H1 (cell line): ENCODE results near the gene VGLL3. TPM values are rescaled to one million over a fixed set of nuclear protein-coding genes. Genes with fewer than 3 reads are reported as not detected.

Source experiments
- CTCF ChIA-PET: fragments of 300-600 bp; sonication (Branson Sonifier 250); formaldehyde crosslinking; loops from one replicate; lab custom pipeline; 2021; ENCODE audit not compliant: partially characterized antibody; lab: Charles Lee
- POLR2A ChIA-PET: fragments of 300-600 bp; sonication (Branson Sonifier 250); formaldehyde crosslinking; loops from one replicate; lab custom pipeline; 2021; ENCODE audit warnings: inconsistent platforms; ENCODE audit not compliant: partially characterized antibody; lab: Charles Lee
- DNase-seq, 2 experiments: peaks; one replicate each; pipeline versions ENCODE4 v3.0.0 to v3.0.0-alpha.2; 2010 to 2022; ENCODE audit warnings: low spot score in 2 of 2, low read depth in 1 of 2, mixed read lengths in 1 of 2
- FAIRE-seq: peaks from 2 replicates; lab custom pipeline; 2011; peaks lifted over from hg19 to GRCh38; lab: Jason Lieb, UNC
- H2AFZ ChIP-seq: 2 replicates; pipeline ENCODE4 v1.8.1; 2012; ENCODE audit warnings: low read length, inconsistent platforms
- H2AK5ac ChIP-seq: 2 replicates; pipeline ENCODE4 v1.6.1; 2013; ENCODE audit warnings: low read depth, low read length
- H2BK120ac ChIP-seq: replicated peaks from 2 replicates; pipeline ENCODE3; 2013; ENCODE audit warnings: low read depth, low read length, inconsistent platforms
- H2BK12ac ChIP-seq: 2 replicates; pipeline ENCODE4 v1.6.1; 2013; ENCODE audit warnings: low read depth, low read length
- H2BK15ac ChIP-seq: 2 replicates; pipeline ENCODE4 v1.6.1; 2013; ENCODE audit warnings: low read length
- H2BK20ac ChIP-seq: 2 replicates; pipeline ENCODE4 v1.6.1; 2013; ENCODE audit warnings: low read length
- H2BK5ac ChIP-seq: 2 replicates; pipeline ENCODE4 v1.6.1; 2013; ENCODE audit warnings: low read depth, low read length
- H3K14ac ChIP-seq: 2 replicates; pipeline ENCODE4 v1.6.1; 2013; ENCODE audit warnings: inconsistent platforms; ENCODE audit not compliant: insufficient read length
- H3K18ac ChIP-seq: 2 replicates; pipeline ENCODE4 v1.6.1; 2013; ENCODE audit warnings: low read length; ENCODE audit errors: extremely low read depth
- H3K23ac ChIP-seq: 2 replicates; pipeline ENCODE4 v1.6.1; 2013; ENCODE audit warnings: inconsistent platforms; ENCODE audit not compliant: insufficient read length
- H3K23me2 ChIP-seq: 2 replicates; pipeline ENCODE4 v1.6.1; 2013; ENCODE audit warnings: low read depth, low read length
- H3K27ac ChIP-seq: 2 replicates; pipeline ENCODE4 v1.6.1; 2011; ENCODE audit warnings: low read depth, low read length, inconsistent platforms
- H3K27me3 ChIP-seq, 4 experiments: replicated peaks in 1 of 4; 1 replicate in 1 of 4; 2 replicates in 3 of 4; pipeline versions ENCODE4 v1.6.1 to v1.8.1; 2011 to 2013; ENCODE audit warnings: low read length in 3 of 4, mild to moderate bottlenecking in 3 of 4, inconsistent platforms in 2 of 4, mixed read lengths in 2 of 4, moderate library complexity in 1 of 4; ENCODE audit not compliant: control insufficient read depth in 3 of 4, insufficient read depth in 3 of 4; ENCODE audit errors: extremely low read depth in 1 of 4
- H3K36me3 ChIP-seq, 4 experiments: 2 replicates each; pipeline versions ENCODE4 v1.6.1 to v1.8.1; 2011 to 2013; ENCODE audit warnings: mild to moderate bottlenecking in 4 of 4, low read length in 3 of 4, moderate library complexity in 2 of 4, control low read depth in 1 of 4, inconsistent platforms in 1 of 4; ENCODE audit not compliant: insufficient read depth in 4 of 4, control insufficient read depth in 2 of 4
- H3K4ac ChIP-seq: replicated peaks from 2 replicates; pipeline ENCODE3; 2013; ENCODE audit warnings: low read length, low read depth, mixed read lengths, inconsistent platforms; ENCODE audit not compliant: insufficient read length
- H3K4me1 ChIP-seq, 4 experiments: replicated peaks in 1 of 4; 1 replicate in 1 of 4; 2 replicates in 3 of 4; pipeline versions ENCODE4 v1.6.1 to v1.8.1; 2011 to 2013; ENCODE audit warnings: low read length in 3 of 4, inconsistent platforms in 2 of 4, mixed read lengths in 1 of 4; ENCODE audit not compliant: insufficient read depth in 4 of 4, control insufficient read depth in 3 of 4
- H3K4me2 ChIP-seq, 2 experiments: 2 replicates each; pipeline versions ENCODE4 v1.6.1 to v1.8.1; 2011 to 2013; ENCODE audit warnings: low read depth in 2 of 2, low read length in 2 of 2, control low read depth in 1 of 2, inconsistent platforms in 1 of 2, mild to moderate bottlenecking in 1 of 2; ENCODE audit not compliant: insufficient read depth in 1 of 2
- H3K4me3 ChIP-seq, 4 experiments: fragments of 200-600, 300-600 bp in 1 of 4; sonication (generic), shearing (Covaris generic), sonication (Bioruptor Twin) in 1 of 4; 2 replicates each; pipeline versions ENCODE4 v1.5.1 to v1.8.1; 2011 to 2016; ENCODE audit warnings: low read length in 4 of 4, low read depth in 3 of 4, control low read depth in 2 of 4, inconsistent platforms in 2 of 4, mild to moderate bottlenecking in 2 of 4, mixed read lengths in 1 of 4, moderate library complexity in 1 of 4; ENCODE audit not compliant: insufficient read depth in 2 of 4; ENCODE audit errors: extremely low read depth in 1 of 4
- H3K56ac ChIP-seq: replicated peaks from 2 replicates; pipeline ENCODE3; 2013; ENCODE audit warnings: low read depth, mild to moderate bottlenecking, mixed read lengths, low read length, inconsistent platforms; ENCODE audit not compliant: insufficient read length
- H3K79me1 ChIP-seq: 2 replicates; pipeline ENCODE4 v1.6.1; 2013; ENCODE audit warnings: low read depth, low read length, control low read depth
- H3K79me2 ChIP-seq, 2 experiments: 2 replicates each; pipeline versions ENCODE4 v1.6.1 to v1.8.1; 2012 to 2013; ENCODE audit warnings: low read length in 2 of 2, mild to moderate bottlenecking in 2 of 2, inconsistent platforms in 1 of 2; ENCODE audit not compliant: insufficient read depth in 2 of 2, control insufficient read depth in 1 of 2
- H3K9ac ChIP-seq, 4 experiments: replicated peaks in 1 of 4; 1 replicate in 1 of 4; 2 replicates in 3 of 4; pipeline versions ENCODE4 v1.6.1 to v1.8.1; 2011 to 2013; ENCODE audit warnings: low read depth in 3 of 4, low read length in 3 of 4, control low read depth in 2 of 4, mild to moderate bottlenecking in 2 of 4, moderate library complexity in 2 of 4, inconsistent platforms in 1 of 4; ENCODE audit errors: extremely low read depth in 1 of 4
- H3K9me3 ChIP-seq, 2 experiments: 2 replicates each; pipeline versions ENCODE4 v1.6.1 to v1.8.1; 2012 to 2013; ENCODE audit warnings: mild to moderate bottlenecking in 2 of 2, moderate library complexity in 2 of 2, control low read depth in 1 of 2, inconsistent platforms in 1 of 2, low read depth in 1 of 2, low read length in 1 of 2, mixed read lengths in 1 of 2; ENCODE audit not compliant: insufficient read depth in 2 of 2
- H4K20me1 ChIP-seq, 2 experiments: replicated peaks in 1 of 2; 2 replicates each; pipeline versions ENCODE3 to v1.8.1; 2011 to 2013; ENCODE audit warnings: inconsistent platforms in 2 of 2, low read length in 2 of 2, mild to moderate bottlenecking in 1 of 2; ENCODE audit not compliant: insufficient read depth in 2 of 2, control insufficient read depth in 1 of 2
- H4K5ac ChIP-seq: 2 replicates; pipeline ENCODE4 v1.6.1; 2013; ENCODE audit warnings: low read length, low read depth, mixed read lengths, inconsistent platforms; ENCODE audit not compliant: insufficient read length
- H4K8ac ChIP-seq: 2 replicates; pipeline ENCODE4 v1.8.0; 2013; ENCODE audit warnings: mild to moderate bottlenecking, moderate library complexity, low read length, inconsistent platforms; ENCODE audit not compliant: insufficient read depth; ENCODE audit errors: extremely low read depth
- H4K91ac ChIP-seq: replicated peaks from 2 replicates; pipeline ENCODE3; 2013; ENCODE audit warnings: low read length, mixed read lengths, inconsistent platforms; ENCODE audit not compliant: insufficient read length
- NANOG ChIP-seq: IDR thresholded peaks from 2 replicates; pipeline ENCODE4 v1.6.1; 2011; ENCODE audit warnings: low read length, low read depth, mild to moderate bottlenecking, inconsistent platforms; ENCODE audit not compliant: insufficient read depth, poor library complexity, severe bottlenecking
- WGBS, 2 experiments: shearing (Covaris generic) in 1 of 2; methylation state at CpG; one replicate each; pipeline versions ENCODE4 v1.1.6 to v1.1.7; 2013 to 2015; ENCODE audit warnings: low lambda C conversion rate in 2 of 2, mixed read lengths in 2 of 2, inconsistent platforms in 1 of 2, low coverage in 1 of 2, missing lambda C conversion rate in 1 of 2; ENCODE audit not compliant: insufficient replicate concordance in 2 of 2, insufficient coverage in 1 of 2, insufficient read length in 1 of 2; ENCODE audit errors: extremely low coverage in 1 of 2, missing lambda C conversion rate in 1 of 2; 5-methylcytosine and 5-hydroxymethylcytosine counted together
- polyA plus RNA-seq, 7 experiments: library from polyadenylated mRNA; depleted of rRNA in 3 of 7; stranded (reverse) in 5 of 7; unstranded in 2 of 7; fragments of >200 nt in 5 of 7; fragments of 200-250 nt in 2 of 7; gene quantifications; 1 replicate in 5 of 7; 2 replicates in 1 of 7; 4 replicates in 1 of 7; pipeline versions ENCODE4 v1.2.1 to v1.2.3, GENCODE V29; 2011 to 2013; ENCODE audit warnings: missing spikeins in 2 of 7, mixed read lengths in 2 of 7
- total RNA-seq: library from RNA; stranded (reverse); fragmentation: NEBNext Ultra II Directional; extraction: Animal tissue kit (Norgen Biotek cat#: 25700); gene quantifications from 2 replicates; pipeline ENCODE4 v1.2.1, GENCODE V29; 2021

VGLL3 gene
- total and polyA plus RNA-seq, 2 of the 8 experiments (the other 6 are each of a cell fraction or from before 2014, with no cell fraction given): 13.4 to 24.2 TPM

DNA sequence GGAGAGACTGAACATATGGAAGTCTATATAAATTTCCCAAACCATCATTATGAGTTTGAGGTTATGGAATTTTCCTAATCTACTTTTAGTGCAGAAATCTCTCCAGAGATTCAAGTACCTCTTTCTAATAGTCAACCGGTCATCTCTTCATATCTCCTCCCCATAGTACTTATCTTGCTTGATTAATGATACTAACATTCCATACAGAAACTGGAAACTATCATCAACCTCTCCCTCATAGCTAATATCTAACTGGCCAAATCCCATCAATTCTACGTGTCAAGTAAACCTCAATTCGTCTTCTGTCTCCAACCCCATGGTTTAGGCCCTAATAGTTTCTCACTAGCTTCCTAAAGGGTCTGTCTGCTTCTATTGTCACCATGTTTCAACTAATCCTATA lies 44.4 kb upstream of the VGLL3 start:
- no peak overlapping the region for H2AK5ac ChIP-seq
- no peak overlapping the region for H2BK5ac ChIP-seq
- no peak for TF ChIP-seq NANOG
- no peaks in the 10 kb centered on the region for H3K27me3 ChIP-seq
- no peak overlapping the region for H3K9ac ChIP-seq
- no peak overlapping the region for H3K4me3 ChIP-seq
- H2BK120ac ChIP-seq: no peak overlapping the region
- no peaks in the 10 kb centered on the region for H3K4me1 ChIP-seq
- no peaks in the 10 kb centered on the region for H3K79me2 ChIP-seq
- H3K56ac ChIP-seq: no peak overlapping the region
- no peak overlapping the region for H4K8ac ChIP-seq
- no peak overlapping the region for H3K27ac ChIP-seq
- ChIA-PET CTCF (interaction anchor here (0.9 to 1.5 kb wide), 2 partner anchors 12 to 133 kb away, joined by 3 read pairs; no protein-coding TSS in a partner anchor), POLR2A (no interaction called here)
- H3K9me3 ChIP-seq: no peaks in the 10 kb centered on the region
- H2BK15ac ChIP-seq: no peak overlapping the region
- no peak overlapping the region for H3K18ac ChIP-seq
- no peak overlapping the region for H4K5ac ChIP-seq
- no peaks in the 10 kb centered on the region for H3K79me1 ChIP-seq
- WGBS, 2 experiments: 92% methylated on average over 3 of the region's 3 CpGs; no CpG with 5 or more reads in 1 of the 2 experiments
- FAIRE-seq (no peak), DNase-seq (no peak)
- H4K20me1 ChIP-seq: no peaks in the 10 kb centered on the region
- no peak overlapping the region for H2AFZ ChIP-seq
- no peak overlapping the region for H3K4ac ChIP-seq
- H3K4me2 ChIP-seq: no peak overlapping the region
- no peaks in the 10 kb centered on the region for H3K36me3 ChIP-seq
- H3K23me2 ChIP-seq: no peaks in the 10 kb centered on the region
- no peak overlapping the region for H2BK12ac ChIP-seq
- H3K23ac ChIP-seq: no peak overlapping the region
- H4K91ac ChIP-seq: no peak overlapping the region
- no peak overlapping the region for H3K14ac ChIP-seq
- no peak overlapping the region for H2BK20ac ChIP-seq
